B cell (primary cell): ENCODE data around the gene PHF21B. TPM values are rescaled to one million over a fixed set of nuclear protein-coding genes. Genes with fewer than 3 reads are reported as not detected.

Experiments used
- ATAC-seq: fragments of 200-7000 bp; cut with Tn5 transposase; one replicate; pipeline ENCODE4 v1.10.0; 2021; ENCODE audit warnings: low read depth, mild to moderate bottlenecking, moderate number of reproducible peaks, moderate library complexity
- CTCF ChIA-PET: fragments of 350-600 bp; sonication (Branson Sonifier 250); formaldehyde crosslinking; loops from one replicate; lab custom pipeline; 2021; ENCODE audit warnings: antibody characterized with exemption, inconsistent platforms; lab: Charles Lee
- POLR2A ChIA-PET: fragments of 350-600 bp; sonication (Branson Sonifier 250); formaldehyde crosslinking; loops from one replicate; lab custom pipeline; 2021; ENCODE audit warnings: antibody characterized with exemption; lab: Charles Lee
- DNase-seq: peaks from one replicate; pipeline ENCODE4 v3.0.0; 2013
- H2AFZ ChIP-seq: 2 replicates; pipeline ENCODE4 v1.6.1; 2012; ENCODE audit warnings: mild to moderate bottlenecking, low read depth, low read length; ENCODE audit not compliant: insufficient read depth, poor library complexity, severe bottlenecking
- H3K27ac ChIP-seq, 2 donors: 1 replicate in 1 of 2; 2 replicates in 1 of 2; pipeline ENCODE4 v1.5.1; 2012 to 2013; ENCODE audit warnings: low read length in 2 of 2, mild to moderate bottlenecking in 2 of 2, moderate library complexity in 1 of 2
- H3K27me3 ChIP-seq, 4 experiments: fragments of 200-600 bp in 1 of 4; sonication (generic) in 1 of 4; replicated peaks in 1 of 4; 1 replicate in 2 of 4; 2 replicates in 2 of 4; pipeline versions ENCODE4 v1.6.1 to v1.7.0; 2013 to 2016; ENCODE audit warnings: low read length in 3 of 4, mild to moderate bottlenecking in 2 of 4, mixed read lengths in 1 of 4, moderate library complexity in 1 of 4; ENCODE audit not compliant: insufficient read depth in 4 of 4, control insufficient read depth in 3 of 4; ENCODE audit errors: control extremely low read depth in 1 of 4
- H3K36me3 ChIP-seq, 2 experiments: replicated peaks in 1 of 2; 1 replicate in 1 of 2; 2 replicates in 1 of 2; pipeline versions ENCODE4 v1.6.1 to v1.7.1; 2013; ENCODE audit warnings: low read length in 1 of 2; ENCODE audit not compliant: insufficient read depth in 2 of 2, control insufficient read depth in 1 of 2; ENCODE audit errors: control extremely low read depth in 1 of 2, extremely low read depth in 1 of 2
- H3K4me1 ChIP-seq, 2 donors: fragments of 200-600 bp in 1 of 2; sonication (generic) in 1 of 2; 1 replicate in 1 of 2; 2 replicates in 1 of 2; pipeline versions ENCODE4 v1.5.1 to v1.6.1; 2013 to 2017; ENCODE audit warnings: low read length in 2 of 2; ENCODE audit not compliant: control insufficient read depth in 2 of 2, insufficient read depth in 2 of 2
- H3K4me2 ChIP-seq: replicated peaks from 2 replicates; pipeline ENCODE3; 2012; ENCODE audit warnings: mild to moderate bottlenecking, low read depth, low read length; ENCODE audit not compliant: poor library complexity, severe bottlenecking
- H3K4me3 ChIP-seq, 5 experiments: fragments of 200-600 bp in 1 of 5; sonication (generic) in 1 of 5; 1 replicate in 3 of 5; 2 replicates in 2 of 5; pipeline versions ENCODE4 v1.5.1 to v1.7.0; 2011 to 2016; ENCODE audit warnings: low read length in 4 of 5, mild to moderate bottlenecking in 4 of 5, low read depth in 2 of 5, control low read depth in 1 of 5, moderate library complexity in 1 of 5; ENCODE audit not compliant: insufficient read depth in 1 of 5; ENCODE audit errors: control extremely low read depth in 1 of 5, extremely low read depth in 1 of 5
- H3K79me2 ChIP-seq: fragments of 200-600 bp; sonication (generic); one replicate; pipeline ENCODE4 v1.6.0; 2016; ENCODE audit warnings: low read length; ENCODE audit not compliant: control insufficient read depth, insufficient read depth
- H3K9ac ChIP-seq: fragments of 200-600 bp; sonication (generic); 2 replicates; pipeline ENCODE4 v1.6.1; 2017; ENCODE audit warnings: mild to moderate bottlenecking, low read length, moderate library complexity
- H3K9me3 ChIP-seq, 3 donors: one replicate each; pipeline versions ENCODE4 v1.6.1 to v1.7.1; 2013; ENCODE audit warnings: low read length in 2 of 3; ENCODE audit not compliant: control insufficient read depth in 2 of 3, insufficient read depth in 1 of 3; ENCODE audit errors: control extremely low read depth in 1 of 3
- H4K20me1 ChIP-seq: 2 replicates; pipeline ENCODE4 v1.6.0; 2012; ENCODE audit warnings: mild to moderate bottlenecking, low read length; ENCODE audit not compliant: insufficient read depth, control insufficient read depth, poor library complexity, severe bottlenecking
- H3K27ac Mint-ChIP-seq: one replicate; pipeline ENCODE4 v1.8.0; 2021; ENCODE audit warnings: mixed read lengths
- H3K27me3 Mint-ChIP-seq: one replicate; pipeline ENCODE4 v1.8.0; 2021; ENCODE audit warnings: mixed read lengths
- H3K4me1 Mint-ChIP-seq: one replicate; pipeline ENCODE4 v1.8.0; 2021; ENCODE audit warnings: mixed read lengths
- H3K4me3 Mint-ChIP-seq: one replicate; pipeline ENCODE4 v1.8.0; 2021; ENCODE audit warnings: mixed read lengths
- H3K9me3 Mint-ChIP-seq: one replicate; pipeline ENCODE4 v1.8.0; 2022; ENCODE audit warnings: mixed read lengths; ENCODE audit not compliant: insufficient read depth
- CTCF ChIP-seq: fragments of 200-600 bp; IDR thresholded peaks from one replicate; pipeline ENCODE4 v1.8.0; 2022; ENCODE audit warnings: antibody characterized with exemption, mild to moderate bottlenecking
- EZH2 ChIP-seq: IDR thresholded peaks from 2 replicates; pipeline ENCODE4 v1.6.1; 2012; ENCODE audit warnings: borderline replicate concordance, low read depth, mild to moderate bottlenecking, moderate library complexity, low read length; ENCODE audit not compliant: insufficient read depth, poor library complexity, severe bottlenecking
- WGBS: methylation state at CpG from one replicate; pipeline ENCODE4 v1.1.5; 2013; ENCODE audit warnings: missing lambda C conversion rate; ENCODE audit not compliant: insufficient coverage; 5-methylcytosine and 5-hydroxymethylcytosine counted together
- intact Hi-C: fragments of 100-400 bp; cut with micrococcal nuclease; formaldehyde crosslinking; loops from one replicate; pipeline ENCODE4 v1.10.0; 2022
- polyA plus RNA-seq: library from polyadenylated mRNA; depleted of rRNA; stranded (reverse); fragments of >200 nt; gene quantifications from 2 replicates; pipeline ENCODE4 v1.2.3, GENCODE V29; 2012
- total RNA-seq, 2 donors: library from RNA; stranded (reverse); fragments of 120-200 nt in 1 of 2; gene quantifications; 1 replicate in 1 of 2; 2 replicates in 1 of 2; pipeline versions ENCODE4 v1.2.3 to v1.2.4, GENCODE V29; 2013 to 2022

PHF21B gene
- total and polyA plus RNA-seq, 2 donors (not counting 1 experiment from before 2014, with no cell fraction given) = not detected

GRCh38 chr22:44878483-44879300, 131.1 kb downstream of the PHF21B start:
- POLR2A ChIA-PET = no interaction called here
- H3K27me3 ChIP-seq = no peaks in the 10 kb centered on the region
- Mint-ChIP-seq H3K9me3 (peaks cover 5% of the 10 kb centered on the region), H3K27ac (no peak overlapping the region), H3K4me3 (no peak overlapping the region), H3K4me1 (no peaks in the 10 kb centered on the region), H3K27me3 (no peaks in the 10 kb centered on the region)
- WGBS = 90% methylated on average over 13 of the region's 14 CpGs
- no peak for DNase-seq
- intact Hi-C loops = no loop called here
- ATAC-seq = no peak
- H3K9me3 ChIP-seq = peaks cover 0 to 18% (median 2%) of the 10 kb centered on the region in 3 donors
- H3K4me3 ChIP-seq = no peak overlapping the region
- no peak overlapping the region for H3K4me2 ChIP-seq
- no peak for TF ChIP-seq EZH2
- no peak for TF ChIP-seq CTCF
- H2AFZ ChIP-seq = no peak overlapping the region
- no peaks in the 10 kb centered on the region for H3K4me1 ChIP-seq
- no peak overlapping the region for H3K27ac ChIP-seq
- no peaks in the 10 kb centered on the region for H4K20me1 ChIP-seq
- H3K36me3 ChIP-seq = no peaks in the 10 kb centered on the region
- CTCF ChIA-PET = no interaction called here
- no peak overlapping the region for H3K9ac ChIP-seq
- H3K79me2 ChIP-seq = no peaks in the 10 kb centered on the region

- Histone ChIP-seq H3K27ac (no peak overlapping the region), H4K20me1 (no peaks in the 10 kb centered on the region), H3K27me3 (no peaks in the 10 kb centered on the region), H3K4me1 (no peaks in the 10 kb centered on the region), H3K79me2 (no peaks in the 10 kb centered on the region), H3K9ac (no peak overlapping the region), H3K9me3 (peaks cover 0 to 20% (median 3%) of the 10 kb centered on the region in 3 donors), H3K4me3 (no peak overlapping the region), H3K36me3 (no peaks in the 10 kb centered on the region), H2AFZ (no peak overlapping the region), H3K4me2 (no peak overlapping the region)
- WGBS = 100% methylated on average over 4 of the region's 4 CpGs
- no peak for TF ChIP-seq EZH2
- no peak for TF ChIP-seq CTCF
- CTCF ChIA-PET = no interaction called here
- intact Hi-C loops = no loop called here
- ATAC-seq (no peak), DNase-seq (no peak)
- POLR2A ChIA-PET = no interaction called here
- H3K27me3 Mint-ChIP-seq = no peaks in the 10 kb centered on the region
- no peaks in the 10 kb centered on the region for H3K4me1 Mint-ChIP-seq
- H3K27ac Mint-ChIP-seq = no peak overlapping the region
- H3K9me3 Mint-ChIP-seq = peaks cover 5% of the 10 kb centered on the region
- no peak overlapping the region for H3K4me3 Mint-ChIP-seq
These were observed 132.9 kb downstream of the PHF21B start for GRCh38 chr22:44876921-44877320.
